ENCODE data around the gene MBTPS1. TPM values are rescaled to one million over a fixed set of nuclear protein-coding genes. Genes with fewer than 3 reads are reported as not detected.

MBTPS1 gene
- total RNA-seq, 1 donor from 2014 or later, result 95.6 TPM

DNA sequence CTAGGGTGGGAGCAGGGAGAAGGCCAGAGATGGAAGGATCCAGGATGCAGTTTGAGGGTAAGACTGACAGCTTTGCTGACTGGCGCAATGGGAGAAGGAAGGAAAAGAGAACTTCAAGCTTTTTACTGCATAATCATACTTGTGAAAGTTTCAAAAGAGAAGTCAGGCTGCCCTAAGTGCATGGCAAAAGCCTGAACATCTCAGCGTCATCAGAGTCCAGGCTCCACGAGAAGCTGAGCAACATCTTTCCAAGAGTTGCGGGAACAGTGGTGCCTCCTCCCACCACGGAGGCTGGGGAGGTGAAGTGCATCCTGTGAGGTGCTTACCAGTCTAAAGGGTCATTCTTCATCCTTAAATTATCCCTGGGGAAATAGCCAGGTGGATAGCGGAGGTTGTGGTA is 47.2 kb downstream of the MBTPS1 start:
- intact Hi-C loops (cut with DNase I), result no loop called here
- peaks cover 89 to 94% of the 10 kb centered on the region in 2 donors for H3K36me3 ChIP-seq
- TF ChIP-seq, protein P1, sequence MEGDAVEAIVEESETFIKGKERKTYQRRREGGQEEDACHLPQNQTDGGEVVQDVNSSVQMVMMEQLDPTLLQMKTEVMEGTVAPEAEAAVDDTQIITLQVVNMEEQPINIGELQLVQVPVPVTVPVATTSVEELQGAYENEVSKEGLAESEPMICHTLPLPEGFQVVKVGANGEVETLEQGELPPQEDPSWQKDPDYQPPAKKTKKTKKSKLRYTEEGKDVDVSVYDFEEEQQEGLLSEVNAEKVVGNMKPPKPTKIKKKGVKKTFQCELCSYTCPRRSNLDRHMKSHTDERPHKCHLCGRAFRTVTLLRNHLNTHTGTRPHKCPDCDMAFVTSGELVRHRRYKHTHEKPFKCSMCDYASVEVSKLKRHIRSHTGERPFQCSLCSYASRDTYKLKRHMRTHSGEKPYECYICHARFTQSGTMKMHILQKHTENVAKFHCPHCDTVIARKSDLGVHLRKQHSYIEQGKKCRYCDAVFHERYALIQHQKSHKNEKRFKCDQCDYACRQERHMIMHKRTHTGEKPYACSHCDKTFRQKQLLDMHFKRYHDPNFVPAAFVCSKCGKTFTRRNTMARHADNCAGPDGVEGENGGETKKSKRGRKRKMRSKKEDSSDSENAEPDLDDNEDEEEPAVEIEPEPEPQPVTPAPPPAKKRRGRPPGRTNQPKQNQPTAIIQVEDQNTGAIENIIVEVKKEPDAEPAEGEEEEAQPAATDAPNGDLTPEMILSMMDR (IDR thresholded peaks at IDR 0.05), result no peak

DNA sequence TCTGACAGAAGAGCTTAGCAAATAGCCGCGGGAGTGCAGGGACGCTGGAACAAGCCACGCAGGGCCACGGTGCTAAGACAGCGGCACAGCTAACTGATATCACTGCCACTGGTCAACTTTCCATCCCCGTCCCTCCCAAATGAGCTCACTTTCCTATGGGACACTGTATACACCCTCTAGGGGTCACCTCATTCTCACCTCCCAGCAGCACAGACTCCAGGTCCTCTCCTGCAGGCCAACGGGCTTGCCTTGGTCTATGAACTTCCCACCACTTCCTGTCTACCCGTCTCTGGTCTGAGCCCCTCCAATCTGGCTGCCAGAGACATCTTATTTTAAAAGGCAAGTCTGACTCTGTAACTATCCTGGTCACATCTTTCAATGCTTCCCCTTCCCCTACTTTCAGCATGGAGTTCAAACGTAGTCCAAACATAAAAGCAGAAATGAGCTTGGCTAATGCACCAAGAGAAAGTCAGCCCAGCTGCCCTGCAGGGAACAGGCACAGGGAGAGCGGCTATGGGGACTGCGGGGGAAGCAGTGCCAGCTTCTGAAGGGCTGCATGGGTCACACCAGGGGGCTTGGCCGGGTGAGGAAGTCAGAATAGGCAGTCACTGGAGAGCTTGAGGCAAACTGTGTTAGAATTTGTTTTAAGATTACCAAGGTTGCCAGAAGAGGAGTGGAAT is 47.8 kb downstream of the MBTPS1 start:
- H3K9me3 ChIP-seq, result no peaks in the 10 kb centered on the region
- DNase-seq (ENCODE audit: low spot score in 2 of 2), result no peak
- H3K4me1 ChIP-seq, result no peaks in the 10 kb centered on the region
- intact Hi-C loops (cut with DNase I), result no loop called here
- TF ChIP-seq, protein P1 (IDR thresholded peaks at IDR 0.05), result no peak
- H3K27ac ChIP-seq, result no peak overlapping the region
- no peaks in the 10 kb centered on the region for H3K27me3 ChIP-seq
- peaks cover 89 to 94% of the 10 kb centered on the region in 2 donors for H3K36me3 ChIP-seq
- no peak overlapping the region for H3K4me3 ChIP-seq

More for the DNA sequence above, 47.2 kb downstream of the MBTPS1 start:
- H3K9me3 ChIP-seq, result no peaks in the 10 kb centered on the region
- H3K27ac ChIP-seq, result no peak overlapping the region
- H3K4me1 ChIP-seq, result no peaks in the 10 kb centered on the region
- no peaks in the 10 kb centered on the region for H3K27me3 ChIP-seq
- no peak overlapping the region for H3K4me3 ChIP-seq
- DNase-seq (ENCODE audit: low spot score in 2 of 2), result no peak

DNA sequence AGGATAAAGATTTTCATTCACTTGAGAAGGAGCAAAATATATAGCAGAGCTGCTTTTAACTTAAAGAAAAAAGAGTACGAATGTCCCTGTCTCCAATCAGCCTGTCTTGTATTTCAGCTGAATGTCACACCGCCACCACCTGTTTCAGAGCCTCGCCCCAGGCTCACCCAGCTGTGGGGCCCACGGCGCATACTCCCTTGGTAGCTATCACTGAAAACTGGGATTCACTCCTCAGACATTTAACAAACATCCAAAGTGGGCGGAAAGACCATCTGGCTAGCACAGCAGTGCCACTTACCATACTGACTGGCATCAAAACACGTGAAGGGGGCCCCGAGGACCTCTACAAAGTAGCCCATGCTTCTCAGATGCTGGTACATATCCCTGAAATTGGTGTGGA is 48.7 kb downstream of the MBTPS1 start:
- TF ChIP-seq, protein P1 (IDR thresholded peaks at IDR 0.05), result no peak
- Histone ChIP-seq H3K36me3 (peaks cover 84 to 91% of the 10 kb centered on the region in 2 donors), H3K9me3 (no peaks in the 10 kb centered on the region), H3K27me3 (no peaks in the 10 kb centered on the region), H3K27ac (no peak overlapping the region), H3K4me3 (no peak overlapping the region), H3K4me1 (no peaks in the 10 kb centered on the region)
- no peak for DNase-seq (ENCODE audit: low spot score in 2 of 2)
- intact Hi-C loops (cut with DNase I), result no loop called here

DNA sequence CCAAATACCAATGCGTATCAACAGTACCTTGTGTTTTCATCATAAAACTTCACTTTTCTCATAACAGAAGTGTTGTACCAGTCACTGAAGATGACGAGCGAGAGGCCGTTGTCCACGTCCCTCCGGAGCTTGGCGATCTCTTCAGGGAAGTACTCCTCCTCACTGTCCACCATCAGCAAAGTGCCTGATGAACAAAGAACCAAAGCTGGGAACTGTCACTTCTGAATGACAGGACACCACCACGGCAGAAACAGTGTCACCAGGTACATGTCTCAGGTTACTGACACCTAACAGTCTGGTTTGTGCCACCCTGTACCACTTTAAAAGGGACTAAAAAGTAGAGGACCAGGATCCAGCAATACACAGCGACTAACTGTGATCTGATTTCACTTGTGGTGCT is 49.1 kb downstream of the MBTPS1 start:
- H3K27ac ChIP-seq, result no peak overlapping the region
- H3K9me3 ChIP-seq, result no peaks in the 10 kb centered on the region
- H3K4me3 ChIP-seq, result no peak overlapping the region
- H3K4me1 ChIP-seq, result no peaks in the 10 kb centered on the region
- no peak for DNase-seq (ENCODE audit: low spot score in 2 of 2)
- TF ChIP-seq, protein P1 (IDR thresholded peaks at IDR 0.05), result no peak
- H3K36me3 ChIP-seq, result peaks cover 83 to 91% of the 10 kb centered on the region in 2 donors
- intact Hi-C loops (cut with DNase I), result no loop called here
- no peaks in the 10 kb centered on the region for H3K27me3 ChIP-seq

DNA sequence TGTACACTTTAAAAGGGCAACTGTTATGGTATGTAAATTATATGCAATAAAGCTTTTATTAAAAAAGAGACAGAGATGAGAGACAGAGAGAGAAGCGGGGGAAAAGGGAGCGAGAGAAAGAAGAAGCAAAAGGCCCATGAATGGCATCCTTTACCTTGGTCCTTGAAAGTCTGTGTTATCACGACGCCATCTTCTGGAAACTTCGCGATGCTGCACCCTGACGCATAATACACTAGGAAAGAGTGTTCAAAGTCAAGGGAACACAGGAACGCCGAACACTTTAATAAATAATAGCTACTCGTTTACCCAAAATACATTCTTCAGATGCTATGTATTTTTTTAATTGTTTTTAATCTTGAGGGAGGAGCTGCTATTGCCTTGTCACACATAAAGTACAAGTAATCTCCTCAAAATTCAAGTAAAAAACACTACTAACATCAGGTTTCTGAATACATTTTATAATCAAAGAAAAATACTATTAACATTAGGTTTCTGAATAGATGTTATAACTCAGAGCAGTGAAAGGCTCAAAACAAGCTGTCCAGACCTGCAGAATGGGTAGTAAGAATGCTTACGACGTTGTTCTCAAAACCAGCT is 51.1 kb downstream of the MBTPS1 start:
- intact Hi-C loops (cut with DNase I), result no loop called here

More for the DNA sequence above, 51.1 kb downstream of the MBTPS1 start:
- no peaks in the 10 kb centered on the region for H3K27me3 ChIP-seq
- no peaks in the 10 kb centered on the region for H3K9me3 ChIP-seq
- H3K36me3 ChIP-seq, result peaks cover 86 to 94% of the 10 kb centered on the region in 2 donors
- TF ChIP-seq, protein P1 (IDR thresholded peaks at IDR 0.05), result peak in 2 of 3 experiments; percentile 42 to 58
- no peak overlapping the region for H3K27ac ChIP-seq
- no peak for DNase-seq (ENCODE audit: low spot score in 2 of 2)
- H3K4me3 ChIP-seq, result no peak overlapping the region
- H3K4me1 ChIP-seq, result no peaks in the 10 kb centered on the region

Data from ascending aorta (tissue), 2 donors.